ENCODE measurements around the gene ERCC3. TPM values are rescaled to one million over a fixed set of nuclear protein-coding genes. Genes with fewer than 3 reads are reported as not detected.

ERCC3 gene
- 10 to 100 TPM; 28.2 to 30.3 TPM for total RNA-seq
- long read RNA-seq, donor 1, full-length matches to known transcripts = 10 of 14 reads
- long read RNA-seq, donor 1, partial matches to known transcripts = 1 of 14 reads
- long read RNA-seq, donor 1, other reads (novel, unspliced or antisense) = 3 of 14 reads
- long read RNA-seq, donor 2, transcript ERCC3-201 (15 exons, 2,750 nt) = major isoform, 47 of 60 reads
- long read RNA-seq, donor 2, partial matches to known transcripts = 6 of 60 reads
- long read RNA-seq, donor 2, other reads (novel, unspliced or antisense) = 6 of 60 reads

DNA sequence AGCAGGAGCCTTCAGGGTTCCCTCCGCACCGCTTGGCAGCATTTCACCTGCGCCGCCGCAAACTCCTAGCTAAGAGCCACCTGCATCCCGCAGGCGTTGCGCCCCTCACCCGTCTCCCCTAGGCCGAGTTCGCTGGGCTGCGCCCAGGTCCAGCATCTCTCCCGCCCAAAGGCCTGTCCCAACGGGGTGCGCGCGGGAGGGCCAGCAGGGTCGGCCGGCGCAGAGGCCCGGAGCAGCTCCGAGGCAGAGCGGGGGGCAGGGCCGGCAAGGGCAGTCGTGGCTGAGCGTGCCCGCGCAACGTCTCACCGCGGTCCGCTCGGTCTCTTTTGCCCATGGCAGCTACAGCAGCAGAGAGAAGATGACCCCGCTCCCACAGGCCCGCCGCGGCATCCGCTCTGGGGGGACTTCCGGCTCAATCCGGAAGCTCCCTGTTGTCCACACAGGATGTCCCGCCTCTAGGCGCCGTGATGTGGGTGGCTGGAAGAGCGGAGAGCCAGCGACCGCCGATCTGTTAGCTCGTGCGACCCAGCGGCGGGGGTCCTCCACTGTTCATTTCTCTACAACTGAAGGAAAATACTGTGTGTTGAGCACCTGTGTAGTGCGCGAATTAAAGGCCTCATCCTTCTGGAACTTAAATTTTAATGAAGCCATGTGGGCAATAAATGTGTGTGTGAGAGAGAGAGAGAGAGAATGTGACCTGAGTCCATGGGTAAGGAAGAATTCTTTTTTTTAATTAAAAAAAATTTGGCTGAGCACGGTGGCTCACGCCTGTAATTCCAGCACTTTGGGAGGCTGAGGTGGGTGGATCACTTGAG is at the start of gene ERCC3:
Gene ERCC3 (minus strand): TSS at position 397 of the 815 bp plus-strand sequence. CDS start 63 bp downstream, at position 334.
- intact Hi-C loops (cut with DNase I) = loop anchor here (5.0 to 10.0 kb wide), 2 partner anchors 219 to 227 kb away; no protein-coding TSS in a partner anchor
- DNase-seq (ENCODE audit: low spot score) = peak; percentile 94

DNA sequence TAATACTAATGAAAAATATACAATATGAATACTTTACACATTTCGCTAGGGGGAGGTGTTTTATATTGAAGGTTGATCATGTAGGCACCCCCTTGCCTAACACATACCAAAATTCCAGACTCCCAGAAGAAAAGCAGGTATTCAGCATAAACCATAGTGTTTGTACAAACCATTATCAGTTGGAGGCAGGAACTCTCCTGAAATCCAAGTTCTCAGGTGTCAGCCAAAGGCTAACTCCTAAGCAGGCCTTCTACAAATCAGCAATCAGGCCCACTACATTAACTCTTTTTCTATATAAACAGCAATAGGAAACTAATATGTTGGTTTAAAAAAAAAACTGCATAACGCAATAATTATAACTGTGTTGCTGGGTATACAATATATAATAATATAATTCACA is 49.3 kb upstream of the ERCC3 start:
- DNase-seq (ENCODE audit: low spot score) = no peak
- intact Hi-C loops (cut with DNase I) = no loop called here

DNA sequence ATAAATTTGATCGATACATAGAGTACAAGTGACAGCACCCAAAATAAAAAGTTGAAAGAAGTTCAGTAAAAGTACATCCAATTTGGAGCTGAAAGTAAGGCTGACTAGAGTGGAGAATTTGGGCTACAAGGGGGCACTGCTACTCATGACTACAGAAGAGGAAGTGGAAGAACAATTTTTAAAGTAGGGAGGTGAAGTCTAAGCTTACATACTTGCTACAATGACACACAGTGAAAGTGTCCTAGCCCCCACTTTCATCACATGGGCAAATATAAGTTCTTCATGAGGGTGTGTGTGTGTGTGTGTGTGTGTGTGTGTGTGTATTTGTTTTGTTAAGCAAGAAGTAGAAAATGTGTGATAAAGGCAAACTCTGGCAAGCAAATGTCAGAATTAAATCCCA is 48.2 kb upstream of the ERCC3 start:
- intact Hi-C loops (cut with DNase I) = no loop called here
- no peak for DNase-seq (ENCODE audit: low spot score)

DNA sequence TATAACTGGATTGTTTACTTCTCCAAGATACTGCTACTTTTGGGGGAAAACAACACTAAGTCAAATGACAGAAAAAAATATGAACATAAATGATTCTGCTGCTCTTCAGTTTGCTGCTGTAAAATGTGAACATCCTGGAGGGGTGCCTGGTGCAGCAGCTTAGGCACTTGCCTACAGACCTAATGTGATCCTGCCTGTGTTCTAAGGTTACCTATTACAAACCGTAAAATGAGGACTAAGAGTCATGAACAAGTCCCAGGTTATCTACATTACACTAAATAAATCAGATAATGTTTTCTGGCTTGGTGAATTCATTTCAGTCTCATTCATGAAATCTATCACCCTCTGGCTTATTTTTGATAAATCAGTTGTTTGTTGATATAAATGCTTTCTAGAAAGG is 38.4 kb upstream of the ERCC3 start:
- intact Hi-C loops (cut with DNase I) = loop anchor here in 1 of 2 donors (5.0 kb wide), 1 partner anchor 150 kb away; no protein-coding TSS in a partner anchor

DNA sequence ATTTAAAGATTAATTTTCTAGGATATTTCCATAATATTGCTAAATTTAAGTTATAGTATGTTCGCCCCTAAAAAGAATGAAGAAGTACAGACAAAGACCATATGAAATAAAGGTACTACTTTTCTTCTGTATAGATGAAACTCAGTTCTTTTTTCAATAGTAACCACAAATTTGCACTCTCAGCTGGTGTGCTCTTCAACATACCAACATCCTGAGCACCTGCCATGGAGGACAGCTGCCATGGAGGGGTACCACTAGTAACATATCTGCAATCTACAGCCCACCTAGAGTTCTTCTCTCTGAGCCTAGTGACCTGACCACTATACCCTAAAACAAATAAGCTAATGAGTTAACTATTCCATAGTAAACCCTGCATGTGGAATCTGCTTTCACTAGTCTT is 36.8 kb upstream of the ERCC3 start:
- DNase-seq (ENCODE audit: low spot score) = no peak
- intact Hi-C loops (cut with DNase I) = loop anchor here in 1 of 2 donors (5.0 kb wide), 1 partner anchor 152 kb away; no protein-coding TSS in a partner anchor

More for the DNA sequence above, 38.4 kb upstream of the ERCC3 start:
- no peak for DNase-seq (ENCODE audit: low spot score)

DNA sequence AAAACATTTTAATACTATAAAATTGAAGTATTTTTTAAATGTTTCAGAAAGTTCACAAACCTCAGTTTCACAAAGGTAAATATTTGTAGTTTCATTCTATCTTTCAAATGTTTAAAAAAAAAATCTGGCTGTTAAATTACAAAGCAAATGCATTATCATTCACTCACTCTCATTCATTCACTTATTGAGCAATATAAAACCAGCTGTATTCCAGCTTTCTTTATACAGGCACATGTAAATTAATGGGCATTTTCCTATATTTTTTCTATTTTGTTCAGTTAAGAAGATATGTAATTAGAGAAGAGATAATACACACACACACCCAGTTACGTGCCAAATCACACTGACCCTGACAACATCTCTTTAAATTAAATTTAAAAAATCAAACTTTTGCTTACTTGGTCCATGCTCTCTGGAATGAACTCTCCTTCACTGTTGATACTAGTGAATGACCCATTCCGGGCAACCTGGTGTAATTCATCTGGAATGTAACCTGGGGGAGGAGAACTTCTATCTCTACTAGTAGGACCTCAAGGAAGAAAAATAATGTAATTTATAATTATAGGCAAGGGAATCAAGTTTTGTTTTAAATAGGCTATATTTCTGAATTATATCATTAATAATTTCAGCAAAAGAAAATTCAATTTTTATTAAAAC is 32.5 kb upstream of the ERCC3 start:
- intact Hi-C loops (cut with DNase I) = no loop called here
- no peak for DNase-seq (ENCODE audit: low spot score)

DNA sequence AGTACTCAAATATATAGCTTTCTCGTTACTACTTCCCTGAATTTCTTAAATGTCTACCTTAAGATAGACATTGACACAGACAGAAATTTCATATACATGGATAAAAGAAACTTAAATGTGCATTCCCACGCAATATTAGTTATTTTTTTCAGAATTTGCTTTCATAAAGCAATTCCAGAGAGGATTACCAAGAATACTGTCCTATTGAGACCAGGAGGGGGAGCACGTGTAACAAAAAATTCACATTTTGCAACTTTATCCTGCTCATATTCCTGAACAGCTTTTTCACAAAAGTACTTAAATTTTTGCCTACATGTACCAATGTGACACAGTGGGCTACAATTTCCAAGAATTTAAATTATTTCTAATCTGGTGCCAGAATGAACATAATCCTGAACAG is 30.7 kb upstream of the ERCC3 start:
- DNase-seq (ENCODE audit: low spot score) = no peak

DNA sequence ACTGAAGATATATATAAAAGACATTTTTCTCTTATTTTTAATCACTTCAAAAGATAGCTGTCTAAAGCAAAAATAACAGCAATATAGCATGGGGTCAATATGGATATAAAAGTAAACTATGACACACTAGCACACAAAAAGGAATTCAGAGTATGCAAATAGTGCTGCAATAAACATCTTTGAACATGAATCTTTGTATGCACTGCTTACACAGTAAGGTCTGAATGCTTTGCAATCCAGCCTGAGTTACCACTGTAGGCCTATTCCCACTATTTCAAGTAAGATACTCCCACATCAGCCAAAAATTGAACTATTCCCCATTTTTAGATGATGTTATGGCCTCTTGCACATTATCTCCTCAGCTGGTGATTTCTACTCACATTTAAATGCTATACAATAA is 27.4 kb upstream of the ERCC3 start:
- no peak for DNase-seq (ENCODE audit: low spot score)
- intact Hi-C loops (cut with DNase I) = no loop called here

More for the DNA sequence above, 30.7 kb upstream of the ERCC3 start:
- intact Hi-C loops (cut with DNase I) = no loop called here

DNA sequence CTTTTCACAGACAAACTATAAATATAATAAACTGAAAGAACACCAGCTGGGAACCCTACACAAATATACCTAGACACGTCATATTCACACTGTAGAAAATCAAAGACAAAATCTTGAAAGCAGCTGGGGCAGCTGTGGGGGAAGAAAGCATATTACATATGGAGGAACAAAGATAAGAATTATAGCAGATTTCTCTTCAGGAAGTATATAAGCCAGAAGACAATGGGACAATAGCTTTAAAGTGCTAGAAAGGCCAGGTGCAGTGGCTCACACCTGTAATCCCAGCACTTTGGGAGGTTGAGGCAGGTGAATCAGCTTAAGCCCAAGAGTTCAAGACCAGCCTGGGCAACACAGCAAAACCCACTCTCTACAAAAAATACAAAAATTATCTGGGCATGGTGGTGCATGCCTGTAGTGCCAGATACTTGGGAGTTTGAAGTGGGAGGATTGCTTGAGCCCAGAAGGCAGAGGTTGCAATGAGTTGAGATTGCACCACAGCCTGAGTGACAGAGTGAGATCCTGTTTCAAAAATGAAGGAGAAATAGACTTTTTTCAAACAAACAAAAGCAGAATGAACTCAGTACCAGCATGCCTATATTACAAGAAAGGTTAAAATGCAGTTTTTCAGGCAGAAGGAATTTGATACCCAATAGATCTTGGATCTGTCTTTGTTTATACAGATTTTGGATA is 26.8 kb upstream of the ERCC3 start:
- intact Hi-C loops (cut with DNase I) = no loop called here
- no peak for DNase-seq (ENCODE audit: low spot score)

DNA sequence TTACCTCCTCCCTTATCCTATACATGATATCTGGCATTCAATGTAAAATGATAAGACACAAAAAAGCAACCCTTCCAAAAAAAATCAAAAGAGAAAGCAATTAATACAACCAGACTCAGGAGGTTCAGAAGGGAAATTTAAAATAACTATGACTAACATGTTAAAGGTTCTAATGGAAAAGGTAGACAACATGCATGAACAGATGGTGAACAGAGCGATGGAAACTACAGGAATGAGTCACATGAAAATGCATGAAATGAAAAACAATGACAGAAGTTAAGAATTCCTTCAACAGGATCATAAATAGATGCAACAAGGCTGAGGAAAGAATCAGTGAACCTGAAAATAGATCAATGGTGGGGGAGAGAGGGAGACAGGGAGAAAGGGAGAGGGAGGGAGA is 26.1 kb upstream of the ERCC3 start:
- intact Hi-C loops (cut with DNase I) = no loop called here

DNA sequence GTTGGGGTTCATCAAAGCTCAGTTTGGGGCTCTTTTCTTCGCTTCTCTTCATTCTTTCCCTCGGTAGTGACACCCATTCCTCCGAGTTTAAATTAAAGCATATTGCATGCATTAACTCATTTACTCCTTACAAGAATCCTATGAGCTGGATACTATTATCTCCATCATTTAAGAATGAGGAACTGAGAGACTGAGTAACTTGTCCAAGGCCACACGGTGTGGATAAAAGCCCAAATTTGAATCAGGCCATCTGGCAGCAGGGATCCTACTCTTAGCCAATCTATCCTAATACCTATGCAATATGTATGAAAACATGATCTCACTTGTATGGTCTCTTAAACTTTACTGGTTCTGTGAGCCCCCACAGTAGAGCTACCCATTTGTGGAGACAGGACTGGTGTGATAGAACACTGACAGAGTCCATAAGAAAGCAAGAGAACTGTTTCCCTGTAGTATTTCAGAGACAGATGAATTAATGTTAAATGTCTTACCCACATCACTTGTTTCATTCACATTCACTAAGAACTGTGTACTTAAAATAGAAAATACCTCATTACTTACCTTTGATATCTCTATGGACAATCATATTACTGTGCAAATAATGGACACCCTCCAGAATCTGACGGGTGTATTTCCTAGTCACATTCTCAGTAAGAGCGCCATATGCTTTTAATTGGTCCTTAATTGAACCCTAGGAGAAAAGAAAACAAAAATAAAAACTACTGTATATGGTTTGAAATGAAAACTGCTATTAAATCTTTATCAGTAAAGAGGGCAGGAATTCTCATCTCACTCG is 20.4 kb upstream of the ERCC3 start:
- no peak for DNase-seq (ENCODE audit: low spot score)
- intact Hi-C loops (cut with DNase I) = no loop called here

More for the DNA sequence above, 26.1 kb upstream of the ERCC3 start:
- DNase-seq (ENCODE audit: low spot score) = no peak

DNA sequence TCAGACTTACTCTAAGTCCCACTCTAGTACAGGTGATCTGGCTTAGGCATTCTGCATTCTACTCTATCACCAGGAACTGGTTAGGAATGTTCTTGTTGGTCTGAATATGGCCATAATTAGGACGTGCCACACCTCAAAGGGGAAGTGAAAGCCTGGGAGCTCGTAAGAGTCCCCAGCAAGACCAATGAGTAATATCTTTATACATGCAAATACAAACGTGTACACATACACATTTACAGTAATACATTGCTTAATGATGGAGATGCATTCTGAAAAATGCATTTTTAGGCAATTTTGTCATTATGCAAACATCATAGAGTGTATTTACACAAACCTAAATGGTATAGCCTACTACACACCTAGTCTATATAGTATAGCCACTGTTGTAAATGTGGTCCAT is 19.5 kb upstream of the ERCC3 start:
- DNase-seq (ENCODE audit: low spot score) = no peak
- intact Hi-C loops (cut with DNase I) = no loop called here

DNA sequence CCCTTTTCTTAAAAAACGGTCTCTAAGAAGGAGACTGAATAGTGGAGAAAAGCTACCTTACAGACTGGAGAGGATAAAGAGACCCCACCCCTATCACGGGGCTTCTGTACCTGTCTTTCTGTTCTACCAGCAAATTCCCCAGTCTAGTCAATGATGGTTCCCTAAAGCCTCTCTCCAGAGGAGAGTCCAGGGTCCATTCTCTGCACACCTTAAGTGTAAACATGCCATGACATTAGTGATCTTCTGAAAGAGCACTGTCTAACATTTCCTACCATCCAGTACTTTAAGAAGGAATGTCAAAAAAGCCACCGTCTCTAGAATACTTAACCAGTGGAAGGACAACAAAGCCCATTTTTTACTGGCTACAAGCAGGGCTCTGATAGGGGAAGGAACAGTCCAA is 17.0 kb upstream of the ERCC3 start:
- no peak for DNase-seq (ENCODE audit: low spot score)
- intact Hi-C loops (cut with DNase I) = no loop called here

DNA sequence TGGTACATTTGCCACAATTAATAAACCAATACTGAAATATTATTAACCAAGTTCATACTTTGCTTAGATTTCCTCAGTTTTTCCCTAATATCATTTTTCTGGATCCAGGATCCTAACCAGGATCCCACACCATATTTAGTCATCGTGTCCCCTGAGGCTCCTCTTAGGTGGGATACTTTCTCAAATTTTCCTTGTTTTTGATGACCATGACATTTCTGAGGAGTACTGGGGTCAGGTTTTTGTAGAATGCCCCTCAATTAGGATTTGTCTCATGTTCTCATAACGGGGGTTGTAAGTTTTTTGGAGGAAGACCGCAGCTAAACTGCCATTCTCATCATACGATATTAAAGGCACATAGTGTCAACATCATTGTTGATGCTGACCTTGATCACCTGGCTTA is 15.5 kb upstream of the ERCC3 start:
- DNase-seq (ENCODE audit: low spot score) = no peak
- intact Hi-C loops (cut with DNase I) = no loop called here

DNA sequence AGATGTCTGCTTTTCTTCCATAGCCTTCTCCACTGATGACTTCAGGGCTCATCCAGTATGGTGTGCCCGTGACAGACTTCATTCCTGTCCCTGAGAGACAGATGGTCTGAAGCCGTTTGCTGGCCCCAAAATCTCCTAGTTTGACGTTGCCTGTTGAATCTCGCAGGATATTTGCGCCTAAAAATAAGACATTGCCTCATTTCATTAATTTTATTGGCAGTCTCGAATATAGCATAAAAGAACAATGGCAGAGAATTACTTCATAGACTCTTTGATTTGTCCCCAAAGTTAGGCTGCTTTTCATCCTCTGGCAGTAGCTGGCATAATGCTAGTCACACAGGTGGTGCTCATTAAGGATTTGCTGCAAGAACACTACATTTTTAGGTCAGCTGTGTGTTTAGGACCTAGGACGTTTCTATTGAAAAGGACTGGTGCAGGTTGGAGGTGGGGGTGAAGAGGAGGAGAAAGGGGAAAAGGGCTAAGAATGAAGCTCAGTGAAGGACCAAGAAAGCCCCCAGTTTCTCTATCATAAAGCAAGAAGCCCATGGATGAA is 14.7 kb upstream of the ERCC3 start:
- intact Hi-C loops (cut with DNase I) = no loop called here
- no peak for DNase-seq (ENCODE audit: low spot score)

DNA sequence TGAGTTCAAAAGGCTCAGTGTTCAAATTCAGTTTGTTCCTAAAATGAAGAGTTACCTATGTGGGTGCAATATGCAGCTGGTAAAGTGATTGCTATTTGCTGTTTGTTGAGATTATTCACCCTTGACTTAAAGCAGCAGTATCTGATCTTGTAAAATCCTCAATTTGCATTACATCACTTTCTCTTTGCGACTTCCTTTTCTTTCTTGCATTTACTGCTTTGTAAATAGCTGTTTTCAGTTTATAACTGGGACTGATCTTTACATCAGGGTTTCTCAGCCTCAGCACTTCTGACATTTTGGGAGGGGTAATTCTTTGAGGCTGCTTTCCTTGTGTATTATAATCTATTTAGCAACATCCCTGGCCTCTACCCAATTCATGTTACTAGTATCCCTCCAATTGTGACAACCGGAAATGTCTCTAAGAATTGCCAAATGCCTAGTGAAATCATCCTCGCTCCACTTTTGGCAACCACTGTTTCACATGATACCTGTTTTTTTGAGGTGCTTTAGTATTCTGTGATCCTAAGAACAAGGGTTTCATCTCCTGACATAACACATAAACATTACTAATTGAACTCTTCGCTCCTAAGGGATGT is 12.1 kb upstream of the ERCC3 start:
- no peak for DNase-seq (ENCODE audit: low spot score)
- intact Hi-C loops (cut with DNase I) = no loop called here

DNA sequence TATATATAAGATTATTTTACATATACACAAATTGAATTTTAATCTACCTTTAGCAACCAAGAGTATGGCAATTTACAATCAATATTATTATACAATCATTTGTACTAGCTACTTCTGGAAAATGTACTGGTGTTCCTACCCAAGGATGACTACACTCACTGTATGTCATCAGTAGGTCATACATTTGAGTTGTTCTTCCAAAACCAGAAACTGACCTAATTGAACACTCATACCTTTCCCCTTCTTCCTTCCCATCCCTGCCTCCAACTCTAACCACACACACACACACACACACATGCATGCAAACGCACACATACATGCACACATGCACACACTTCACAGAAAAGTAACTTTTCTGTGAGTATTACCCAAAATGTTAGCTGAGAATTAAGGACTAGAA is 8.2 kb upstream of the ERCC3 start:
- intact Hi-C loops (cut with DNase I) = no loop called here
- no peak for DNase-seq (ENCODE audit: low spot score)

DNA sequence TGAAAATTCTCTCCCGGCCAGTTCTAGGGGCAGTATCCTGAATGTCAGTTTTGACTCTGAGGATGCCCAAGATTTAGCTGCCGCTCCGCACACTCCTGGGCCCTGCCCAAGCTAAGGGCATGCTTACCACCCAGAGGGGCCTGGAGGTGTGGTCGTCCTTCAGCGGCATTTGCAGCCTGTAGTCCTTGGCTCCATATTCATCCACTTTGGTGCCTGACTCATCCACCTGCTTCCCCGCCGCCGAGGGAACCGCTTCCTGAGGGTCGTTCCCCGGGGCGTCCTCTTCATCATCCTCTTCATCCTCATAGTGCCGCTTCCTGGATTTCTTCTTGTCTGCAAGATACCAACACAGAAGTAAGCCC is 577 bp downstream of the ERCC3 start:
- no peak for DNase-seq (ENCODE audit: low spot score)
- intact Hi-C loops (cut with DNase I) = loop anchor here (5.0 to 10.0 kb wide), 2 partner anchors 219 to 226 kb away; no protein-coding TSS in a partner anchor

All from posterior vena cava (tissue), 2 donors.